K562 (cell line): ENCODE data around the gene ALCAM. TPM values are rescaled to one million over a fixed set of nuclear protein-coding genes. Genes with fewer than 3 reads are reported as not detected.

Experiments
- ATAC-seq: fragments of 200-7000 bp; cut with Tn5 transposase; 3 replicates; pipeline ENCODE4 v1.9.1; 2020; ENCODE audit warnings: moderate library complexity
- BruUV-seq: library from RNA; stranded (reverse); fragments of 400-500 nt; replicated peaks from 2 replicates; lab custom pipeline; 2021; lab: Mats Ljungman, UMichigan
- CTCF ChIA-PET: fragments of 300-600 bp; formaldehyde crosslinking; extraction: SDS; loops from one replicate; lab custom pipeline; 2021; ENCODE audit warnings: low intra/inter-chr PET ratio; lab: Yijun Ruan, JAX
- POLR2A ChIA-PET: fragments of 300-600, 350-650 bp; sonication (Branson Sonifier 250); formaldehyde crosslinking; extraction: SDS; loops from one replicate; lab custom pipeline; 2021; ENCODE audit warnings: antibody characterized with exemption, inconsistent platforms; lab: Yijun Ruan, JAX
- DNase-seq, 4 experiments: peaks; one replicate each; pipeline versions ENCODE4 v3.0.0 to v3.0.0-alpha.2; 2011 to 2018; ENCODE audit warnings: low spot score in 3 of 4, mixed read lengths in 3 of 4; ENCODE audit errors: extremely low read depth in 1 of 4
- FAIRE-seq: peaks from 2 replicates; lab custom pipeline; 2011; peaks lifted over from hg19 to GRCh38; lab: Jason Lieb, UNC
- H2AFZ ChIP-seq: 2 replicates; pipeline ENCODE4 v1.6.0; 2011; ENCODE audit warnings: low read depth, low read length, control low read depth, inconsistent platforms
- H3K27ac ChIP-seq: fragments of 200-600 bp; 3 replicates; pipeline ENCODE4 v1.8.0; 2011; ENCODE audit warnings: low read depth, mild to moderate bottlenecking, control low read depth, inconsistent platforms, low read length, moderate library complexity, mixed read lengths; ENCODE audit errors: extremely low read depth
- H3K27me3 ChIP-seq, 2 experiments: fragments of 300-600 bp in 1 of 2; 2 replicates in 1 of 2; 3 replicates in 1 of 2; pipeline versions ENCODE4 v1.6.0 to v1.8.0; 2011; ENCODE audit warnings: inconsistent platforms in 2 of 2, low read length in 2 of 2, mild to moderate bottlenecking in 1 of 2, mixed read lengths in 1 of 2, moderate library complexity in 1 of 2; ENCODE audit not compliant: control insufficient read depth in 2 of 2, insufficient read depth in 2 of 2
- H3K36me3 ChIP-seq: fragments of 300-600 bp; 3 replicates; pipeline ENCODE4 v1.8.0; 2011; ENCODE audit warnings: mild to moderate bottlenecking, low read length, inconsistent platforms; ENCODE audit not compliant: control insufficient read depth, insufficient read depth
- H3K4me1 ChIP-seq, 2 experiments: fragments of 200-600 bp in 1 of 2; replicated peaks in 1 of 2; 2 replicates in 1 of 2; 3 replicates in 1 of 2; pipeline versions ENCODE4 v1.5.1 to v1.8.0; 2011; ENCODE audit warnings: inconsistent platforms in 2 of 2, low read length in 2 of 2, mild to moderate bottlenecking in 1 of 2, mixed read lengths in 1 of 2, moderate library complexity in 1 of 2; ENCODE audit not compliant: control insufficient read depth in 2 of 2, insufficient read depth in 2 of 2
- H3K4me2 ChIP-seq: 2 replicates; pipeline ENCODE4 v1.6.1; 2011; ENCODE audit warnings: low read length, control low read depth, inconsistent platforms, mixed read lengths; ENCODE audit not compliant: insufficient read depth
- H3K4me3 ChIP-seq: fragments of 200-600 bp; sonication (generic), shearing (Covaris generic); 2 replicates; pipeline ENCODE4 v1.5.1; 2016; ENCODE audit warnings: control low read depth, inconsistent platforms
- H3K79me2 ChIP-seq: fragments of 200-600 bp; 3 replicates; pipeline ENCODE4 v1.8.0; 2011; ENCODE audit warnings: low read length, inconsistent platforms; ENCODE audit not compliant: control insufficient read depth, insufficient read depth
- H3K9ac ChIP-seq, 2 experiments: 2 replicates each; pipeline versions ENCODE4 v1.6.0 to v1.6.1; 2011; ENCODE audit warnings: low read depth in 2 of 2, low read length in 2 of 2, control low read depth in 1 of 2, inconsistent platforms in 1 of 2, mild to moderate bottlenecking in 1 of 2, mixed read lengths in 1 of 2; ENCODE audit not compliant: insufficient read depth in 1 of 2
- H3K9me1 ChIP-seq: one replicate; pipeline ENCODE4 v1.6.0; 2011; ENCODE audit warnings: inconsistent platforms, mild to moderate bottlenecking, low read length, moderate library complexity; ENCODE audit not compliant: control insufficient read depth, insufficient read depth
- H3K9me3 ChIP-seq: replicated peaks from 2 replicates; pipeline ENCODE4 v1.5.1; 2011; ENCODE audit warnings: low read depth, low read length, inconsistent platforms; ENCODE audit not compliant: control insufficient read depth, insufficient read depth
- H4K20me1 ChIP-seq: replicated peaks from 2 replicates; pipeline ENCODE4 v1.6.1; 2011; ENCODE audit warnings: low read length, inconsistent platforms, mixed read lengths; ENCODE audit not compliant: control insufficient read depth, insufficient read depth
- ARHGAP35 ChIP-seq: fragments of 450-650 bp; IDR thresholded peaks from 2 replicates; pipeline ENCODE4 v1.6.1; 2018; ENCODE audit not compliant: partially characterized antibody
- ATF7 ChIP-seq: fragments of 450-650 bp; IDR thresholded peaks from 2 replicates; pipeline ENCODE4 v1.7.1; 2014; ENCODE audit warnings: mild to moderate bottlenecking, moderate library complexity
- BDP1 ChIP-seq: IDR thresholded peaks from 3 replicates; pipeline ENCODE4 v1.6.1; 2011; ENCODE audit not compliant: insufficient read length, insufficient read depth
- KLF6 ChIP-seq: fragments of 250-450 bp; sonication (Bioruptor Pico); IDR thresholded peaks from 2 replicates; pipeline ENCODE4 v1.4.0; 2020; ENCODE audit warnings: mild to moderate bottlenecking, moderate library complexity, borderline replicate concordance
- L3MBTL2 ChIP-seq: fragments of 450-650 bp; IDR thresholded peaks from 2 replicates; pipeline ENCODE4 v1.6.1; 2016; ENCODE audit warnings: mild to moderate bottlenecking, moderate library complexity
- LARP7 ChIP-seq: fragments of 450-650 bp; IDR thresholded peaks from 2 replicates; pipeline ENCODE4 v1.6.1; 2016
- MAX ChIP-seq: sonication (generic); formaldehyde crosslinking; IDR thresholded peaks from 2 replicates; pipeline ENCODE4 v1.9.0; 2022; ENCODE audit warnings: mild to moderate bottlenecking, missing genetic modification reagents
- NR2F6 ChIP-seq: fragments of 450-650 bp; formaldehyde crosslinking; IDR thresholded peaks from 2 replicates; pipeline ENCODE4 v1.4.0; 2020; ENCODE audit warnings: mild to moderate bottlenecking
- TAL1 ChIP-seq: fragments of 450-650 bp; IDR thresholded peaks from 2 replicates; pipeline ENCODE4 v1.6.1; 2016; ENCODE audit warnings: mild to moderate bottlenecking
- ZBTB49 ChIP-seq: sonication (generic); formaldehyde crosslinking; IDR thresholded peaks from 2 replicates; pipeline ENCODE4 v1.8.0; 2022; ENCODE audit warnings: missing genetic modification reagents, mild to moderate bottlenecking, borderline replicate concordance
- ZNF511 ChIP-seq: sonication (generic); formaldehyde crosslinking; IDR thresholded peaks from 2 replicates; pipeline ENCODE4 v1.8.0; 2022; ENCODE audit warnings: mild to moderate bottlenecking, missing genetic modification reagents
- ZSCAN32 ChIP-seq: fragments of 450-650 bp; formaldehyde crosslinking; IDR thresholded peaks from 2 replicates; pipeline ENCODE4 v1.4.0; 2020; ENCODE audit warnings: mild to moderate bottlenecking, moderate library complexity
- WGBS: fragments of 100-300 bp; shearing (Covaris generic); methylation state at CpG from one replicate; pipeline ENCODE4 v1.1.6; 2016; ENCODE audit warnings: low coverage, mixed read lengths; ENCODE audit not compliant: insufficient coverage; ENCODE audit errors: missing lambda C conversion rate; 5-methylcytosine and 5-hydroxymethylcytosine counted together
- in situ Hi-C: fragments of 300-500 bp; cut with MboI; formaldehyde crosslinking; loops from 4 replicates; pipeline ENCODE4 v1.15.0; 2018; ENCODE audit warnings: inconsistent platforms, mixed read lengths
- intact Hi-C: fragments of 100-400 bp; cut with micrococcal nuclease; formaldehyde crosslinking; loops from 2 replicates; pipeline ENCODE4 v1.14.2; 2022
- polyA plus RNA-seq, 8 experiments: library from polyadenylated mRNA; depleted of rRNA in 4 of 8; stranded (reverse) in 5 of 8; unstranded in 3 of 8; fragments of >200 nt; fragmentation: Nextera tagmentation in 2 of 8; fragmentation: Illumina TruSeq in 1 of 8; extraction: Ambion mirVana in 2 of 8; extraction: Trizol in 1 of 8; gene quantifications; 2 replicates each; pipeline versions ENCODE4 v1.2.1 to v1.2.3, GENCODE V29; 2011 to 2014; ENCODE audit warnings: inconsistent platforms in 1 of 8, missing spikeins in 1 of 8
- total RNA-seq, 7 experiments: library from RNA; depleted of rRNA in 6 of 7; stranded (reverse); fragments of >200 nt in 6 of 7; fragmentation: Illumina TruSeq in 2 of 7; extraction: Trizol in 2 of 7; gene quantifications; 2 replicates each; pipeline versions ENCODE4 v1.2.1 to v1.2.3, GENCODE V29; 2011 to 2021; ENCODE audit warnings: low replicate concordance in 1 of 7

ALCAM gene
- total and polyA plus RNA-seq, 9 of the 15 experiments (the other 6 are each of a cell fraction or from before 2014, with no cell fraction given), result 0.03 to 0.98 (median 0.14) TPM; not detected in 1

- Histone ChIP-seq H2AFZ (no peak overlapping the region), H3K4me1 (no peaks in the 10 kb centered on the region), H3K79me2 (no peaks in the 10 kb centered on the region), H3K9ac (no peak overlapping the region), H3K9me3 (no peaks in the 10 kb centered on the region), H3K9me1 (no peaks in the 10 kb centered on the region), H3K27me3 (peaks cover 0 to 6% of the 10 kb centered on the region in 2 experiments; a peak in 1 of 5 replicates), H3K4me2 (no peak overlapping the region), H3K4me3 (no peak overlapping the region), H4K20me1 (no peaks in the 10 kb centered on the region), H3K36me3 (no peaks in the 10 kb centered on the region), H3K27ac (no peak overlapping the region)
- intact Hi-C loops (no loop called here), in situ Hi-C loops (no loop called here)
- FAIRE-seq (no peak), ATAC-seq (no peak), DNase-seq (no peak)
- no peak for TF ChIP-seq NR2F6 (CRISPR knock-in tag)
- no peak for TF ChIP-seq L3MBTL2
- TF ChIP-seq ATF7, result no peak
- TF ChIP-seq ARHGAP35, result no peak
- TF ChIP-seq TAL1, result no peak
- no peak for TF ChIP-seq MAX (CRISPR knock-in tag)
- no peak for TF ChIP-seq LARP7
- no peak for TF ChIP-seq BDP1
- no peak for TF ChIP-seq ZNF511
- TF ChIP-seq ZBTB49, result no peak
- TF ChIP-seq ZSCAN32, result no peak
- TF ChIP-seq KLF6 (CRISPR knock-in tag), result no peak
- CTCF ChIA-PET, result no interaction called here
- BruUV-seq, result no TSS peak
- POLR2A ChIA-PET, result no interaction called here
- 0% methylated on average over 1 of the region's 1 CpG for WGBS
These were observed 227.5 kb downstream of the ALCAM start for GRCh38 chr3:105594219-105594618.
